Right cardiac atrium (tissue), 5 donors: ENCODE results near the gene NSL1. TPM values are rescaled to one million over a fixed set of nuclear protein-coding genes. Genes with fewer than 3 reads are reported as not detected.

ENCODE experiments used
- ATAC-seq, 2 donors: fragments of 200-7000 bp; cut with Tn5 transposase; one replicate each; pipeline versions ENCODE4 v1.8.0 to v1.9.1; 2020; ENCODE audit warnings: moderate library complexity in 2 of 2, mild to moderate bottlenecking in 1 of 2
- DNase-seq, 3 donors: peaks; one replicate each; pipeline ENCODE4 v3.0.0-alpha.2; 2020
- H3K27ac ChIP-seq: one replicate; pipeline ENCODE4 v1.5.1; 2013; ENCODE audit warnings: mild to moderate bottlenecking, low read length, control low read depth, moderate library complexity
- H3K27me3 ChIP-seq: one replicate; pipeline ENCODE4 v1.6.1; 2013; ENCODE audit not compliant: control insufficient read depth, insufficient read depth
- H3K4me1 ChIP-seq: one replicate; pipeline ENCODE4 v1.6.1; 2013; ENCODE audit warnings: low read length; ENCODE audit not compliant: control insufficient read depth, insufficient read depth
- H3K4me3 ChIP-seq: one replicate; pipeline ENCODE4 v1.5.1; 2013; ENCODE audit warnings: low read length, control low read depth
- H3K9me3 ChIP-seq: one replicate; pipeline ENCODE4 v1.6.1; 2013; ENCODE audit warnings: low read length; ENCODE audit not compliant: control insufficient read depth
- WGBS: extraction: QIAGEN DNeasy Blood & Tissue Kit; methylation state at CpG from one replicate; pipeline ENCODE4 v1.1.7; 2013; 5-methylcytosine and 5-hydroxymethylcytosine counted together
- intact Hi-C, 4 donors: fragments of 100-400 bp; cut with DNase I; formaldehyde crosslinking; loops; one replicate each; pipeline versions ENCODE4 v1.11.0 to v1.14.0; 2022 to 2023
- polyA plus RNA-seq: library from polyadenylated mRNA; stranded (reverse); fragments of 200-250 nt; gene quantifications from one replicate; pipeline ENCODE4 v1.2.3, GENCODE V29; 2013
- total RNA-seq, 4 donors: library from RNA; stranded (reverse); fragmentation: NEBNext Ultra II Directional; extraction: Animal tissue kit (Norgen Biotek cat#: 25700); gene quantifications; one replicate each; pipeline ENCODE4 v1.2.1, GENCODE V29; 2021
- donor health status: healthy with polysubstance abuse.
- donor health status: DM: no; HTN: yes; CAD: no.
- donor health status: DM: no; HTN: no; CAD: no.
- donor health status: DM: no; HTN: yes; CAD: no; lungs with severe emphysema.
- donor health status: DM: yes; HTN: yes; CAD: no.

NSL1 gene
- total and polyA plus RNA-seq, 5 donors = 22.5 to 30.6 (median 23.7) TPM

DNA sequence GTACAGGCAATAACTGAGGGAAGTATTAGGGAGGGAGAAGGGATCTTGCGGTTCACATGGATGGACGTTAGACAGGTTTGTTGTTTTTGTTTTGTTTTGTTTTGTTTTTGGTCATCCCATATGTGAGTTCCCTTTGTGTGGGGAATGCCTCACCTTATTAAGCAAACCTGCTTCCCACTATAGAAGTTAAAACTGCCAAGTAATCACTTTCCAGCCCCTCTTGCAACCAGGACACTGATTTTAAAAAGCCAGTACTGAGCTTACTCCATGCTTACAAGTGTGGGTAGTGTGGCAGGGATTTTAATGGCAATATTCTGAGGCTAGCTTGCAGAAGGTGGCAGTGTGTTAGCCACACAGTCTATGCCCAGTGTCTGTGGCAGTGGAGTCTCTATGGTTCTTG lies 29.4 kb upstream of the NSL1 start:
- ATAC-seq (no peak), DNase-seq (no peak)
- H3K4me1 ChIP-seq = no peaks in the 10 kb centered on the region
- H3K27ac ChIP-seq = no peak overlapping the region
- WGBS = 80% methylated on average over 2 of the region's 2 CpGs
- H3K9me3 ChIP-seq = peaks cover 2% of the 10 kb centered on the region
- intact Hi-C loops = no loop called here
- H3K27me3 ChIP-seq = no peaks in the 10 kb centered on the region
- H3K4me3 ChIP-seq = no peak overlapping the region

DNA sequence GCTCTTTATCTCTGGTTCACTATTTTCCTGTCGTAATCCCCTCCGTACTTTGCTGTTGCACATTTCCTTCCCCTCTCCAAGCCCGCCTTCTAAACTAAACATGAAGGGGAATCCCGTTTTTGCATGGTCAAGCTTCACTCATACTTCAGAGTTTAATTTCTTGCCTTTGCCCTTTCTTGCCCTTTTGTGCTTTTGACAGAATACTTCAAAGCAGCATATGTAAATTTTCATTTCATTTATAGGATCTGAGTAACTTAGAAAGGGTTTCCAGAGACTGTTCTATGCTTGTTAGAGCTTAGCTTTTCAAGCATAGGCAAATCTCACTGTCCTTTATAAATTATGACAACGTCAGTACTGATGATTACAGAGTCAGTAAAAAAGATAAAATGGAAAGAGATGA lies 28.1 kb upstream of the NSL1 start:
- no peaks in the 10 kb centered on the region for H3K9me3 ChIP-seq
- H3K4me1 ChIP-seq = no peaks in the 10 kb centered on the region
- no peak for ATAC-seq
- H3K27me3 ChIP-seq = no peaks in the 10 kb centered on the region
- intact Hi-C loops = loop anchor here in 3 of 4 donors (5.0 to 10.0 kb wide), 3 partner anchors 165 to 178 kb away; no protein-coding TSS in a partner anchor
- no peak overlapping the region for H3K27ac ChIP-seq
- no peak overlapping the region for H3K4me3 ChIP-seq
- WGBS = 41% methylated on average over 5 of the region's 5 CpGs
- no peak for DNase-seq

DNA sequence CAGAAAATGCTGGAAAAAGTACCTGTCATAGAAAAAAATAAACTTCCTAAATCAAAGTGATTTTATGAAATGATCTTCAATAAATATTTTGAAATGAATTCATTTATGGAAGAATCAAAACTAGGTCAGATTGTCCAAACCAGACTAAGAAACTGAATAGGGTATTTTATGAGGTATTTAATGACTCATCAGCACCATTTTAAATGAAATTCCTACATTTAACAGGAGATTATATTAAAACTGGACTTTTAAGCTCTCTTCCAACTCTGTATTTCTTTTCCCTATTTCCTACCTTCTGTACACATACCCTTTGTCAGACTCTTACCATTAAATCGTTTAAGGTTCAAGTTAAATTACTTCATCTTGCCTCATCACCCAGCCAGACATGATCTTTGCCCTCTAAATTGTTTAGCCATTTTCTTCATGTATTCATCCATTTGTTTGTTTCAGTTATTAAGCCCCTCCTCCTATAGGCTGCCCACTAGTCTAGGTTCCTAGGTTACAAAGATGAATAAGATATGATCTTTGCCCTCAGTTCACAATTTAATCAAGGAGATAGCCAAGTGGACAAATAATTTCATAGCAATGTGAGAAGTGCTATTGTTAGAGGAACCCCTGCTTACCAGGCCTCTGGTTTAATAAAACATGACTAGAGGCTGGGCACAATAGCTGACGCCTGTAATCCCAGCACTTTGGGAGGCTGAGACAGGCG lies 25.1 kb upstream of the NSL1 start:
- Histone ChIP-seq H3K27me3 (no peaks in the 10 kb centered on the region), H3K4me1 (no peaks in the 10 kb centered on the region), H3K27ac (no peak overlapping the region), H3K9me3 (no peaks in the 10 kb centered on the region), H3K4me3 (no peak overlapping the region)
- intact Hi-C loops = loop anchor here in 3 of 4 donors (5.0 to 10.0 kb wide), 3 partner anchors 168 to 181 kb away; no protein-coding TSS in a partner anchor
- ATAC-seq (no peak), DNase-seq (no peak)
- WGBS = 81% methylated on average over 3 of the region's 3 CpGs

DNA sequence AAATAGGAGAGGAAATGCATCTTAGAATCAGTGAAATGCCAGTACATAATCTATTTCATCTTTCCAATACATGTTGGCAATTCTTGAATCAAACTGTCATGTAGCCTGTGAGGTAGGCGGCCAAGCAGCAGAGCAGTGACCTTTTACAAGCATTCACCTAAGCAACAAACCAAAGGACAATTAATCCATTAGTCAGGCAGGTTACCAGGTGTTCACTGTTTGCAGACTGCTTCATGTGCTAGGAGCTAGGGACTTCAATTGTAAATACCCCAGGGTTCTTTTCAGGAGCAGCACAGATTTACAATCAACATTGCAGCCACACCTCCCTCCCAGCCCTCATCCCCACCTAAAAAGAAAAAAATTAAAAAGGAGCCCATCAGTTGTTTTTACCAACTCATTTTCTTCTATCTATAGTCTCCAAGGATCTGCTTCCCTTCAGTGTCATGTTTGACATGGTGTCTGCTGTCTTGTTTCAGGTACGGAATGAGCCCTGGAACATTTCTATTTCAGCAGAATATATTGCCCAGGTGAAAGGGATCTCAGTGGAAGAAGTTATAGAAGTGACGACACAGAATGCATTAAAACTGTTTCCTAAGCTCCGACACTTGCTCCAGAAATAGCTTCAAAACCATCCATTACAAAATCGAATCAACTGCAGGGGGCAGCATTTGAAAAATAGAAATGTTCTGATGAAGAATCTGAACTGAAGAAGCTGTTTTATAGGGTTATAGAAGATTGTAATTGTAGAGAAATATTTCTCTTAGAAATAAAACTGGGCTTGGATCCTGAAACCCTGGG lies 23.2 kb upstream of the NSL1 start:
- 44% methylated on average over 5 of the region's 5 CpGs for WGBS
- ATAC-seq (no peak), DNase-seq (no peak)
- no peaks in the 10 kb centered on the region for H3K27me3 ChIP-seq
- H3K4me1 ChIP-seq = no peaks in the 10 kb centered on the region
- H3K4me3 ChIP-seq = no peak overlapping the region
- no peaks in the 10 kb centered on the region for H3K9me3 ChIP-seq
- intact Hi-C loops = loop anchor here (5.0 to 10.0 kb wide), 4 partner anchors 170 to 183 kb away; no protein-coding TSS in a partner anchor
- no peak overlapping the region for H3K27ac ChIP-seq

DNA sequence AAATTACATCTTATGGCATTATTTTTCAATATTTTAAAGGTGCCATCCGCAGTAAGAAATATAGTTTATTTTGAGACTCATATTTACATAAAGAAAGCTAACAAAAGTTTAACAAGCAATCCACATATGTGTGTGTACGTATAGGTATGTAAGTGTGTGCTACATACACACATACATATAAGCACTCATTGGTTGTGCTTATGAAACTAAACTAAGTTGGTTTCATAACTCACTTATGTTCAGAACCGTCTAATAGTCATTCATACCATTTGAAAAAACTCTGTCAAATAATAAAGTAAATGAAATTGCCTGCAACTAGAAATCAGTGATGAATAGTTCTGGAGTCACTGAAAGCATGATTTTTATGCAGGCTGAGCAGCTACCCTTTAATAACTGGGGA lies 14.2 kb upstream of the NSL1 start:
- intact Hi-C loops = no loop called here
- Histone ChIP-seq H3K9me3 (no peaks in the 10 kb centered on the region), H3K4me1 (no peaks in the 10 kb centered on the region), H3K4me3 (no peak overlapping the region), H3K27ac (no peak overlapping the region), H3K27me3 (no peaks in the 10 kb centered on the region)
- ATAC-seq = no peak
- DNase-seq = no peak
- WGBS = 90% methylated on average over 3 of the region's 3 CpGs

DNA sequence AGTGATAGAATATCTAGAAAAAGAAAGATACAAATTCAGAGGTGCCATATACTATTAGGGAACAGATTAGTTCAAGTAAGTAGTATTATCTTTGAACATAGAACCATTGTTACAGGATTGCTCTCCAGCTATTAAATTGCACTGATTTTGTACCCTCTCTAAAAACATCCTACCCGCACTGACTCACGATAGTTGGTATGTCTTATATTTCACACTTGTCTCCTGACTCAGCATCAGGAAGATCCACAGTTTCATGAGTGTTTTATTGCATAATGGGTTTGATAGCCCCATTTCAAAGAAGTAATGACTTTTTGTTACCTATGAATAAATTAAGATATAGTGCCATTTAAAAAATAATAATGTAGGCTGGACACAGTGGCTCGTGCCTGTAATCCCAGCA lies 6.1 kb upstream of the NSL1 start:
- no peak overlapping the region for H3K27ac ChIP-seq
- no peaks in the 10 kb centered on the region for H3K4me1 ChIP-seq
- ATAC-seq = no peak
- no peak for DNase-seq
- H3K27me3 ChIP-seq = no peaks in the 10 kb centered on the region
- WGBS = 89% methylated on average over 3 of the region's 3 CpGs
- no peaks in the 10 kb centered on the region for H3K9me3 ChIP-seq
- no peak overlapping the region for H3K4me3 ChIP-seq
- intact Hi-C loops = no loop called here

DNA sequence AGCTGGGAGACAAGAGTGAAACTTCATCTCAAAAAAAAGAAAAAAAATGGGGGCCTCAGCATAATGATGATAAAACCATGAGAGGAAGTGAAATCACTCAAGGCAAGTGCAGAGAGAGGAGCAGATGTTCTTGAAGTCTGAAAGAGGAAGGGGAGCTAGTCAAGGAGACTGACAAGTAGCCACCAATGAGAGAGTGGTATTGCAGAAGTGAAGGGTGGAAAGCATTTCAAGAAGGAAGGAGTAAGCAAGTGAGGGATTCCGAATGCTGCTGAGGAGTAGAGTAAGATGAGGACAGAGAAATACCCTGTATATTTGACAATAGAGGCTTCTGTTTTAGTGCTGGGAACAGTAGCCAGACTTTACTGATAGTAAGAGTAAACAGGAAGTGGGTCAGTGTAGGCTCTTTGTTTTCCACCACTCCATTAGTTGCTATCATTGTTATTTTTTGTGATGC lies 3.0 kb upstream of the NSL1 start:
- no peak for DNase-seq
- no peak overlapping the region for H3K4me3 ChIP-seq
- ATAC-seq = no peak
- intact Hi-C loops = no loop called here
- no peaks in the 10 kb centered on the region for H3K27me3 ChIP-seq
- no peaks in the 10 kb centered on the region for H3K9me3 ChIP-seq
- H3K4me1 ChIP-seq = no peaks in the 10 kb centered on the region
- H3K27ac ChIP-seq = no peak overlapping the region
- 45% methylated on average over 1 of the region's 1 CpG for WGBS

DNA sequence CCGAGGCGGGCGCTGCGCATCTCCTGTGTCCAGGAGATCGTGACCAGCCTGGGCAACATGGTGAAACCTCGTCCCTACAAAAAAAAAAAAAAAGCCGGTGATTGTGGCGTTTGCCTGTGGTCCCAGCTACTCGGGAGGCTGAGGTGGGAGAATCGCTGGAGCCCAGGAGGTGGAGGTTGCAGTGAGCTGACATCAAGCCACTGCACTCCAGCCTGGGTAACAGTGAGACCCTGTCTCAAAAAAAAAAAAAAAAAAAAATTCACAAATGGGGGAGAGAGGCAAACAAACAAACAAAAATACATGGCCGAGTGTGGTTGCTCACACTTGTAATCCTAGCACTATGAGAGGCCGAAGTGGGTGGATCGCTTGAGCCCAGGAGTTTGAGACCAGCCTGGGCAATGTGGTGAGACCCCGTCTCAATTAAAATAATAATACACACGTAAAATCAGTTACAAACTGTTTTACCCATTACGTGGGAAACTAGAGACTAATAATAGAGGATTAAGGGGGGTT lies 875 bp upstream of the NSL1 start:
- Histone ChIP-seq H3K27me3 (no peaks in the 10 kb centered on the region), H3K27ac (peak overlapping the region; percentile 98), H3K4me1 (no peaks in the 10 kb centered on the region), H3K9me3 (no peaks in the 10 kb centered on the region), H3K4me3 (peak overlapping the region; percentile 94)
- ATAC-seq (no peak), DNase-seq (no peak)
- 17% methylated on average over 16 of the region's 16 CpGs for WGBS
- intact Hi-C loops = no loop called here

DNA sequence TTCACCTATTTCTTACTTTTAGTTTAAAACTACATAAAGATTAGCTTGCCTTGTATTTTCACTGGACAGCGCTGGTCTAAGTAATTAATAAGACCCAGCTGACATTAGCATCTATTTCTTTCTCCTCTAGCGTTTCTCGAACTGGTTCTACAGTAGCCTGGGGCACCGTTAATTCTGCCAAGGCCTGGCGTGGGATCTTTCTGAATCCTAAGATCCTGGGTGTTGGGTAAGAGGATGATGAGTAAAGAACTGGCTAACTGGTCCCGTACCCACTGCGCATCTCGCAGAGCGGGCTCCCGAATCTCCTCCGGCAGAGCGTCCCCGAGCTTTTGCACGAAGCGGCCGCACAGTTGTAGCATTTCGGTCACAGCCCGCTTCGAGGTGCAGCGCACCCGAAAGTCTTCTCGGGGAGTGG lies 309 bp downstream of the NSL1 start:
- WGBS = under 1% methylated on average over 22 of the region's 22 CpGs
- H3K27ac ChIP-seq = peak overlapping the region; percentile 75
- H3K9me3 ChIP-seq = no peaks in the 10 kb centered on the region
- intact Hi-C loops = no loop called here
- DNase-seq (no peak), ATAC-seq (peak; percentile 67 to 77)
- H3K27me3 ChIP-seq = no peaks in the 10 kb centered on the region
- peak overlapping the region; percentile 94 for H3K4me3 ChIP-seq
- H3K4me1 ChIP-seq = no peaks in the 10 kb centered on the region

DNA sequence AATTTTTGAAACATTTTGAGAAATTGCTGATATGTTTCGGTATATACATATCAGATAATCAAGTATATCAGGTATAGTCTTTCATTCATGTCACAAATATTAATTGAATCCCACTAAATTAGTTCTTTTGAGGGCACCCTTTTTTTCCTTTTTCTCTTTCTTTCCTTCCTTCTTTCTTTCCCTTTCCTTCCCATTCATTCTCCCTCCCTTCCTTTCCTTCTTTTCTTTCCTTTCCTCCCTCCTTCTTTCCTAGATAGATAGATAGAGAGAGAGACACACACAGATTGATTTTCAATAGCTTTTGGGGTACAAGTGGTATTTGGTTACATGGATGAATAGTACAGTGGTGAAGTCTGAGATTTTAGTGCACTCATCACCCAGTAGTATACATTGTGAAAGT lies 5.7 kb downstream of the NSL1 start:
- H3K9me3 ChIP-seq = no peaks in the 10 kb centered on the region
- no peak overlapping the region for H3K27ac ChIP-seq
- H3K4me1 ChIP-seq = no peaks in the 10 kb centered on the region
- intact Hi-C loops = loop anchor here in 3 of 4 donors (10.0 kb wide), 2 partner anchors 121 to 311 kb away; no protein-coding TSS in a partner anchor
- ATAC-seq = no peak
- H3K4me3 ChIP-seq = no peak overlapping the region
- H3K27me3 ChIP-seq = no peaks in the 10 kb centered on the region
- no peak for DNase-seq
- 96% methylated on average over 1 of the region's 1 CpG for WGBS

DNA sequence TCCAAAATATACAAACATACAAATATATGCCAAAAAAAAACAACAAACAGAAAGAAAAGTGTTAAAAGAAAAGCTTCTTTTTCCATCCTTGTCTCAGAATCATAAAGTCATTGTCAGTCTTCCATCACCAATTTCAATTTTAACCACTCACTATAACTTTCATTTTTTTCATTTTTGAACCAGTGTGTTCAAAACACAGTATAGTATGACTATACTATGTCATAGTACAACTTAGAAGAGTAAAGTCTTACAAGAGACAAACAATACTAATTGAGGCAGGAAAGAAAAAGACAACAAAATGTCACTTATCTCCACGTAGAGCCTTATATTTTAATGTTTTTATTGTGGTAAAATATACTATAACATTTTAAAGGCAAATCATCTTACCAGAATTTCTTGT lies 7.6 kb downstream of the NSL1 start:
- 74% methylated on average over 1 of the region's 1 CpG for WGBS
- H3K9me3 ChIP-seq = no peaks in the 10 kb centered on the region
- H3K4me3 ChIP-seq = no peak overlapping the region
- H3K27me3 ChIP-seq = no peaks in the 10 kb centered on the region
- intact Hi-C loops = loop anchor here (5.0 to 10.0 kb wide), 3 partner anchors 117 to 309 kb away; no protein-coding TSS in a partner anchor
- ATAC-seq (no peak), DNase-seq (no peak)
- no peaks in the 10 kb centered on the region for H3K4me1 ChIP-seq
- H3K27ac ChIP-seq = no peak overlapping the region
